Measurements from ENCODE around the gene LDHAL6B. TPM values are rescaled to one million over a fixed set of nuclear protein-coding genes. Genes with fewer than 3 reads are reported as not detected.

The LDHAL6B gene
- total and polyA plus RNA-seq, 4 donors = 0.05 TPM; not detected in 3

DNA sequence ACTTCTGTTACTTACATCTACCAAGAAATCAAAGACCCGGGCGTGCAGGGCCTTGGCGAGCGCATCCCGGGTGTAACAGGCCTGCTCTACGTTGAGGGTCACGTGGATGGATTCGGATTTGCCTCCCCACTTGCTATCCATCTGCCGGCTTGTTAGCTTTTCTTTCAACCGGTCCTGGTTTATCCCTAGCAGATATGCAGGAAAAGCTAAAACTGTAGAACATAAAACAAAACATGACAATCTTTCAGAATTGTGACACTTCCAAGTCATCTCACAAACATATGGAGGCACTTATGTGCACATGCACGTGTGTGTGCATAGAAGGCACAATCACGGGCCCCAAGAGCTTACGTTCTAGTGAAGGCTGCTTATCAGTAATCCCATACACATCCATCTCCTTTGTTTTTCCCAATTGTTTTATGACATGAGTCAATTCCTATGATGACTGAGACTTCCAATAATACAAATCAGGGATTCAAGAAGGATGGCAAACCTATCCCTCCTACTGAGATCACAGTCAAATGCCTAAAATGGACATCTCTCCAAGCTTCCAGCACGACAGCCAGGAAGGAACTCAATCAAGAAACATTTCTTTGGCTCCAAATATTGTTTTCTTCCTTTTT, 11.3 kb downstream of the LDHAL6B start:
- peaks cover 0 to 12% (median 6%) of the 10 kb centered on the region in 4 donors for H3K36me3 ChIP-seq (ENCODE audit: control insufficient read depth in 4 of 4, insufficient read depth in 4 of 4, low read length in 4 of 4)
- H3K9me3 ChIP-seq (ENCODE audit: control insufficient read depth in 4 of 4, insufficient read depth in 3 of 4, low read length in 3 of 4) = no peaks in the 10 kb centered on the region
- H3K27me3 ChIP-seq (ENCODE audit: control insufficient read depth in 3 of 3, insufficient read depth in 3 of 3, low read length in 2 of 3) = no peaks in the 10 kb centered on the region

DNA sequence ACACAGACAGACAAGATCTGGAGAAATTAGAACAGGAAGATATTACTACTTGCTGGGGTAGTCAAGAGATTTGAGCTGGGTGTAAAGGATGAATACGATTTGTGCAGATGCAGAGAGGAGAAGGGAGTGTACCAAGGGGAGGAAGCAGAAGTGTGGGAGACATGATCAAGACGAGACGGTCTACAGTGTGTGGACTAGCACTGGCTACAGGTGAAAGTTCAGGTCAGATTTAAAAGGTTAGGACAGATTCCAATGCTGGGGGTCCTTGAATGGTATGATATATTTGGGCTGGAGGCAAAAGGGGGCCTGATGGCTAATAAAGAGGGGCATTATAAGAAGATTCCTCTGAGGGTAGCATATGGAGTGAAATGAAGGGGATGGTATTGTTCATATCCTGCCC, 12.1 kb downstream of the LDHAL6B start:
- Histone ChIP-seq H3K4me3 (no peak overlapping the region), H3K9me3 (ENCODE audit: control insufficient read depth in 4 of 4, insufficient read depth in 3 of 4, low read length in 3 of 4) (no peaks in the 10 kb centered on the region), H3K9ac (ENCODE audit: insufficient read depth in 1 of 2, low read length in 2 of 2) (no peak overlapping the region), H3K4me1 (ENCODE audit: control insufficient read depth in 5 of 5, insufficient read depth in 5 of 5, low read length in 5 of 5) (peaks cover 0 to 5% (median 0%) of the 10 kb centered on the region in 5 donors), H3K27ac (ENCODE audit: low read depth in 1 of 2, low read length in 1 of 2) (no peak overlapping the region), H3K36me3 (ENCODE audit: control insufficient read depth in 4 of 4, insufficient read depth in 4 of 4, low read length in 4 of 4) (peaks cover 0 to 12% (median 5%) of the 10 kb centered on the region in 4 donors), H3K27me3 (ENCODE audit: control insufficient read depth in 3 of 3, insufficient read depth in 3 of 3, low read length in 2 of 3) (no peaks in the 10 kb centered on the region)
- WGBS, 2 donors = 85 to 92% methylated on average over 3 of the region's 3 CpGs
- DNase-seq (no peak), ATAC-seq (ENCODE audit: insufficient read depth, low FRiP score) (no peak)
- TF ChIP-seq, protein P1, sequence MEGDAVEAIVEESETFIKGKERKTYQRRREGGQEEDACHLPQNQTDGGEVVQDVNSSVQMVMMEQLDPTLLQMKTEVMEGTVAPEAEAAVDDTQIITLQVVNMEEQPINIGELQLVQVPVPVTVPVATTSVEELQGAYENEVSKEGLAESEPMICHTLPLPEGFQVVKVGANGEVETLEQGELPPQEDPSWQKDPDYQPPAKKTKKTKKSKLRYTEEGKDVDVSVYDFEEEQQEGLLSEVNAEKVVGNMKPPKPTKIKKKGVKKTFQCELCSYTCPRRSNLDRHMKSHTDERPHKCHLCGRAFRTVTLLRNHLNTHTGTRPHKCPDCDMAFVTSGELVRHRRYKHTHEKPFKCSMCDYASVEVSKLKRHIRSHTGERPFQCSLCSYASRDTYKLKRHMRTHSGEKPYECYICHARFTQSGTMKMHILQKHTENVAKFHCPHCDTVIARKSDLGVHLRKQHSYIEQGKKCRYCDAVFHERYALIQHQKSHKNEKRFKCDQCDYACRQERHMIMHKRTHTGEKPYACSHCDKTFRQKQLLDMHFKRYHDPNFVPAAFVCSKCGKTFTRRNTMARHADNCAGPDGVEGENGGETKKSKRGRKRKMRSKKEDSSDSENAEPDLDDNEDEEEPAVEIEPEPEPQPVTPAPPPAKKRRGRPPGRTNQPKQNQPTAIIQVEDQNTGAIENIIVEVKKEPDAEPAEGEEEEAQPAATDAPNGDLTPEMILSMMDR (IDR thresholded peaks at IDR 0.05; ENCODE audit: control extremely low read depth, extremely low read depth) = no peak

More for the DNA sequence above, 11.3 kb downstream of the LDHAL6B start:
- 91 to 92% methylated on average over 14 of the region's 14 CpGs for WGBS, 2 donors
- no peak overlapping the region for H3K9ac ChIP-seq (ENCODE audit: insufficient read depth in 1 of 2, low read length in 2 of 2)
- H3K4me1 ChIP-seq (ENCODE audit: control insufficient read depth in 5 of 5, insufficient read depth in 5 of 5, low read length in 5 of 5) = peaks cover 0 to 4% (median 0%) of the 10 kb centered on the region in 5 donors
- H3K27ac ChIP-seq (ENCODE audit: low read depth in 1 of 2, low read length in 1 of 2) = no peak overlapping the region
- TF ChIP-seq, protein P1 (IDR thresholded peaks at IDR 0.05; ENCODE audit: control extremely low read depth, extremely low read depth) = no peak
- DNase-seq (no peak), ATAC-seq (ENCODE audit: insufficient read depth, low FRiP score) (no peak)
- H3K4me3 ChIP-seq = no peak overlapping the region

DNA sequence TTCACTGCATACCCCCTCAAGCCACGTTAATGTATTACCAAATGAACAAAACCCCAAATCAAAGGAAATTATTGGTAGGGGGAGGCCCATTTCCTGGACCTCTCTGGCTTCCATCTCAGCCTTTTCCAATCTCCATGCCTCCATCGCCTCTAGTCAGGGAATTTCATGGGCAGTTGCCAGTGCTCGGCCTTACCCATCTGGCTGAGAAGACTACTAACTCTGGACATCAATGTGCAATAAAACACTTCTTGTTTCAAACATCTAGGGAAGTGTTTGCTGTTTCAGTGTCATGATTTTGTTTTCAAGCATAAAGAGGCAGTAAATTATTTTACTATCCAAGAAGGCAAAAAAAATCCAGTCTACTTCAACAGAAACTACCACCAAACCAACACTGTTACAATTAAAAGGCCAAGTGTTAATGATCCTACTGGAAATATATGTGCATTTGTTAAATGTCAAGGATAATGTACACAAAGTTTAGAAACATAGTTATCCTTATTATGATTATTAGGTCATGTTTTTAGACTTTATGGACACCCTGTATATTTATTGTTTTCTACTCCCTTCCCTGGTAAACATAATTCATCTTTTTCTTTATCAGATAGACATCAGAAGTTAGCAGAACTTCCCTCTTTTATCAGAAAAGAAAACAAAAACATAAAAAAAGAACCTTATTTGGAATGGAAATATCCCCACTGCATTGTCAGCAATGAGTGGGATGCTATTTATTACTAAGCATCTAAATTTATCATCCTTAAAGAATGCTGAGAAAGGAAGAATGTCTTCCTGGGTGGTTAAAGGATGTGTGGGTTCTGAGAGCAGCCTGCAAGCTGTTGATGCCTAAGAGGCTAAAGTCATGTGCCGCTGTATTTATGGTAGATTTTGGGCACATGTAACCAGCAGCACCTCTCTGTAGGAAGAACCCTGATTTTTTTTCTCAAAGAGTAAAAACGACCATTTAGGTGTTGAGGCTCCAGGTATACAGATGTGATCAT, 15.2 kb downstream of the LDHAL6B start:
- 83 to 89% methylated on average over 5 of the region's 5 CpGs for WGBS, 2 donors
- no peak overlapping the region for H3K27ac ChIP-seq (ENCODE audit: low read depth in 1 of 2, low read length in 1 of 2)
- H3K36me3 ChIP-seq (ENCODE audit: control insufficient read depth in 4 of 4, insufficient read depth in 4 of 4, low read length in 4 of 4) = peaks cover 0 to 15% (median 2%) of the 10 kb centered on the region in 4 donors
- no peaks in the 10 kb centered on the region for H3K9me3 ChIP-seq (ENCODE audit: control insufficient read depth in 4 of 4, insufficient read depth in 3 of 4, low read length in 3 of 4)
- no peak overlapping the region for H3K9ac ChIP-seq (ENCODE audit: insufficient read depth in 1 of 2, low read length in 2 of 2)
- TF ChIP-seq, protein P1 (IDR thresholded peaks at IDR 0.05; ENCODE audit: control extremely low read depth, extremely low read depth) = no peak
- H3K27me3 ChIP-seq (ENCODE audit: control insufficient read depth in 3 of 3, insufficient read depth in 3 of 3, low read length in 2 of 3) = no peaks in the 10 kb centered on the region
- DNase-seq (no peak), ATAC-seq (ENCODE audit: insufficient read depth, low FRiP score) (no peak)
- peaks cover 0 to 4% (median 0%) of the 10 kb centered on the region in 5 donors for H3K4me1 ChIP-seq (ENCODE audit: control insufficient read depth in 5 of 5, insufficient read depth in 5 of 5, low read length in 5 of 5)
- no peak overlapping the region for H3K4me3 ChIP-seq

Data from lung (tissue), 12 donors.